PC-9 (cell line): ENCODE data around the gene MACROD2.

Experiments used
- CTCF ChIP-seq: fragments of 200-600 bp; sonication (generic); conservative IDR thresholded peaks from 2 replicates; pipeline ENCODE4 v1.6.1; 2017; ENCODE audit warnings: mixed run types, antibody characterized with exemption, mild to moderate bottlenecking, moderate library complexity
- EZH2 ChIP-seq: fragments of 200-600 bp; sonication (generic); IDR thresholded peaks from 2 replicates; pipeline ENCODE4 v1.8.0; 2017; ENCODE audit warnings: antibody characterized with exemption, low read depth

- TF ChIP-seq CTCF: no peak
- no peak for TF ChIP-seq EZH2
Observed at GRCh38 chr20:15774926-15775325, 1779.6 kb downstream of the MACROD2 start.
